ENCODE results near the gene PSME2. TPM values are rescaled to one million over a fixed set of nuclear protein-coding genes. Genes with fewer than 3 reads are reported as not detected.

Gene PSME2
- total RNA-seq, 1 experiment from 2014 or later: 188 TPM

- no peak for TF ChIP-seq POLR2AphosphoS5 (IDR thresholded peaks at IDR 0.05; ENCODE audit: low read depth, low read length)
- TF ChIP-seq TCF7L2 (IDR thresholded peaks at IDR 0.05; ENCODE audit: low read depth, low read length): no peak
- TF ChIP-seq SIN3A (IDR thresholded peaks at IDR 0.05; ENCODE audit: borderline replicate concordance, insufficient read depth, low read depth, low read length): no peak
- TF ChIP-seq, protein P1, sequence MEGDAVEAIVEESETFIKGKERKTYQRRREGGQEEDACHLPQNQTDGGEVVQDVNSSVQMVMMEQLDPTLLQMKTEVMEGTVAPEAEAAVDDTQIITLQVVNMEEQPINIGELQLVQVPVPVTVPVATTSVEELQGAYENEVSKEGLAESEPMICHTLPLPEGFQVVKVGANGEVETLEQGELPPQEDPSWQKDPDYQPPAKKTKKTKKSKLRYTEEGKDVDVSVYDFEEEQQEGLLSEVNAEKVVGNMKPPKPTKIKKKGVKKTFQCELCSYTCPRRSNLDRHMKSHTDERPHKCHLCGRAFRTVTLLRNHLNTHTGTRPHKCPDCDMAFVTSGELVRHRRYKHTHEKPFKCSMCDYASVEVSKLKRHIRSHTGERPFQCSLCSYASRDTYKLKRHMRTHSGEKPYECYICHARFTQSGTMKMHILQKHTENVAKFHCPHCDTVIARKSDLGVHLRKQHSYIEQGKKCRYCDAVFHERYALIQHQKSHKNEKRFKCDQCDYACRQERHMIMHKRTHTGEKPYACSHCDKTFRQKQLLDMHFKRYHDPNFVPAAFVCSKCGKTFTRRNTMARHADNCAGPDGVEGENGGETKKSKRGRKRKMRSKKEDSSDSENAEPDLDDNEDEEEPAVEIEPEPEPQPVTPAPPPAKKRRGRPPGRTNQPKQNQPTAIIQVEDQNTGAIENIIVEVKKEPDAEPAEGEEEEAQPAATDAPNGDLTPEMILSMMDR (IDR thresholded peaks at IDR 0.05): no peak
- TF ChIP-seq, protein P2, sequence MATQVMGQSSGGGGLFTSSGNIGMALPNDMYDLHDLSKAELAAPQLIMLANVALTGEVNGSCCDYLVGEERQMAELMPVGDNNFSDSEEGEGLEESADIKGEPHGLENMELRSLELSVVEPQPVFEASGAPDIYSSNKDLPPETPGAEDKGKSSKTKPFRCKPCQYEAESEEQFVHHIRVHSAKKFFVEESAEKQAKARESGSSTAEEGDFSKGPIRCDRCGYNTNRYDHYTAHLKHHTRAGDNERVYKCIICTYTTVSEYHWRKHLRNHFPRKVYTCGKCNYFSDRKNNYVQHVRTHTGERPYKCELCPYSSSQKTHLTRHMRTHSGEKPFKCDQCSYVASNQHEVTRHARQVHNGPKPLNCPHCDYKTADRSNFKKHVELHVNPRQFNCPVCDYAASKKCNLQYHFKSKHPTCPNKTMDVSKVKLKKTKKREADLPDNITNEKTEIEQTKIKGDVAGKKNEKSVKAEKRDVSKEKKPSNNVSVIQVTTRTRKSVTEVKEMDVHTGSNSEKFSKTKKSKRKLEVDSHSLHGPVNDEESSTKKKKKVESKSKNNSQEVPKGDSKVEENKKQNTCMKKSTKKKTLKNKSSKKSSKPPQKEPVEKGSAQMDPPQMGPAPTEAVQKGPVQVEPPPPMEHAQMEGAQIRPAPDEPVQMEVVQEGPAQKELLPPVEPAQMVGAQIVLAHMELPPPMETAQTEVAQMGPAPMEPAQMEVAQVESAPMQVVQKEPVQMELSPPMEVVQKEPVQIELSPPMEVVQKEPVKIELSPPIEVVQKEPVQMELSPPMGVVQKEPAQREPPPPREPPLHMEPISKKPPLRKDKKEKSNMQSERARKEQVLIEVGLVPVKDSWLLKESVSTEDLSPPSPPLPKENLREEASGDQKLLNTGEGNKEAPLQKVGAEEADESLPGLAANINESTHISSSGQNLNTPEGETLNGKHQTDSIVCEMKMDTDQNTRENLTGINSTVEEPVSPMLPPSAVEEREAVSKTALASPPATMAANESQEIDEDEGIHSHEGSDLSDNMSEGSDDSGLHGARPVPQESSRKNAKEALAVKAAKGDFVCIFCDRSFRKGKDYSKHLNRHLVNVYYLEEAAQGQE (IDR thresholded peaks at IDR 0.05; ENCODE audit: insufficient read depth in 1 of 2, low read depth in 2 of 2, low read length in 1 of 2): no peak
- H3K4me1 ChIP-seq (ENCODE audit: control insufficient read depth, insufficient read depth, low read length): peaks cover 8% of the 10 kb centered on the region
- ChIA-PET POLR2A (no interaction called here), CTCF (no interaction called here)
- no peaks in the 10 kb centered on the region for H3K9me3 ChIP-seq (ENCODE audit: control insufficient read depth, insufficient read depth, low read depth, low read length)
- no peak overlapping the region for H3K27ac ChIP-seq (ENCODE audit: low read length)
- DNase-seq (ENCODE audit: low read depth, low spot score) (no peak), ATAC-seq (no peak)
- intact Hi-C loops (cut with micrococcal nuclease; ENCODE audit: unreplicated experiment) (no loop called here), in situ Hi-C loops (cut with HindIII; ENCODE audit: low pct_unique_long_range_greater_than_20kb, low sequenced_read_pairs) (no loop called here)
- no peaks in the 10 kb centered on the region for H3K27me3 ChIP-seq (ENCODE audit: control insufficient read depth, insufficient read depth, low read length)
- no peak overlapping the region for H3K4me3 ChIP-seq (ENCODE audit: low read depth in 2 of 2, low read length in 2 of 2)
- no TSS peak for BruUV-seq (replicated peaks)
- H3K36me3 ChIP-seq (ENCODE audit: control insufficient read depth, insufficient read depth, low read length): peaks cover 4% of the 10 kb centered on the region
Observed at GRCh38 chr14:24192933-24193332, 46.5 kb upstream of the PSME2 start.

DNA sequence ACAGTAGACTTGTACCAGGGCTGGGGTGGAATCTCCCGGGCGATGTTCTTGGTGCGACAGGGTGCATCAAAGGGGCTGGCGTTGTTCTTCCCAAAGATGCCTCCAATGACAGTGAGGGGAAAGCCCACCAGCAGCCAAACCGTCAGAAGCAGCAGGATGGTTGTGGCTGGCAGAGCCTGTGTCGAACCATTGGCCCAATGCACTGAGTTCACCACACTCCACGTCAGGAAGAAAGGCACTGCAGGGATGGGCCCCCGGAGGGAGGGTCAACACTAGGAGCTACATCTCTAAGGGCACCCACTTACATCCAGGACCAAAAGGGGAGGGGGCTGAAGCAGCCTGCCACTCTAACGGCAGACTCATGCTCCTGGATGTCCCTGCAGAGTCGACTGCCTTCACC, 44.0 kb upstream of the PSME2 start:
- CTCF ChIA-PET: no interaction called here
- no peaks in the 10 kb centered on the region for H3K27me3 ChIP-seq (ENCODE audit: control insufficient read depth, insufficient read depth, low read length)
- ATAC-seq: no peak
- in situ Hi-C loops (cut with HindIII; ENCODE audit: low pct_unique_long_range_greater_than_20kb, low sequenced_read_pairs) (no loop called here), intact Hi-C loops (cut with micrococcal nuclease; ENCODE audit: unreplicated experiment) (no loop called here)
- peaks cover 10% of the 10 kb centered on the region; the same call in 1 of the 2 replicates for H3K4me1 ChIP-seq (ENCODE audit: control insufficient read depth, insufficient read depth, low read length)
- POLR2A ChIA-PET: no interaction called here
- TF ChIP-seq POLR2AphosphoS5 (IDR thresholded peaks at IDR 0.05; ENCODE audit: low read depth, low read length) (no peak), TCF7L2 (IDR thresholded peaks at IDR 0.05; ENCODE audit: low read depth, low read length) (no peak), SIN3A (IDR thresholded peaks at IDR 0.05; ENCODE audit: borderline replicate concordance, insufficient read depth, low read depth, low read length) (no peak)
- TF ChIP-seq, protein P1 (IDR thresholded peaks at IDR 0.05): no peak
- TF ChIP-seq, protein P2 (IDR thresholded peaks at IDR 0.05; ENCODE audit: insufficient read depth in 1 of 2, low read depth in 2 of 2, low read length in 1 of 2): no peak
- no peak overlapping the region for H3K4me3 ChIP-seq (ENCODE audit: low read depth in 2 of 2, low read length in 2 of 2)
- H3K9me3 ChIP-seq (ENCODE audit: control insufficient read depth, insufficient read depth, low read depth, low read length): no peaks in the 10 kb centered on the region
- no peak overlapping the region for H3K27ac ChIP-seq (ENCODE audit: low read length)
- DNase-seq (ENCODE audit: low read depth, low spot score): no peak
- no TSS peak for BruUV-seq (replicated peaks)
- peaks cover under 1% of the 10 kb centered on the region; the same call in 1 of the 2 replicates for H3K36me3 ChIP-seq (ENCODE audit: control insufficient read depth, insufficient read depth, low read length)
